CD4-positive, alpha-beta T cell treated with Interleukin-4 for 4 hours (primary cell): ENCODE measurements around the gene MBD3L2.
"Not testable (repeated sequence)": the region's sequence is repeated elsewhere in the genome, so short reads cannot be mapped to it uniquely, and the experiment has no call there.

Source experiments
- DNase-seq: peaks from one replicate; pipeline ENCODE4 v3.0.0-alpha.2; 2020

MBD3L2 gene

GRCh38 chr19:7049021-7049420 is at the start of gene MBD3L2:
MBD3L2 (plus strand) TSS chr19:7049321; CDS start chr19:7049374, 53 bp downstream.
- DNase-seq: not testable (repeated sequence)

GRCh38 chr19:6999933-7000332 is 49.2 kb upstream of the MBD3L2 start:
- DNase-seq: no peak

- DNase-seq: no peak
Measured at GRCh38 chr19:7000333-7000732, 48.8 kb upstream of the MBD3L2 start.

- no peak for DNase-seq
Measured at GRCh38 chr19:7000816-7001215, 48.3 kb upstream of the MBD3L2 start.

- no peak for DNase-seq
Measured at GRCh38 chr19:7004313-7004931, 44.7 kb upstream of the MBD3L2 start.

- DNase-seq: no peak
Measured at GRCh38 chr19:7006135-7006704, 42.9 kb upstream of the MBD3L2 start.

GRCh38 chr19:7007859-7008258 is 41.3 kb upstream of the MBD3L2 start:
- no peak for DNase-seq

- no peak for DNase-seq
Measured at GRCh38 chr19:7010722-7011593, 38.2 kb upstream of the MBD3L2 start.

- peak; percentile 35 for DNase-seq
Measured at GRCh38 chr19:7013678-7014077, 35.4 kb upstream of the MBD3L2 start.

GRCh38 chr19:7018828-7019227 is 30.3 kb upstream of the MBD3L2 start:
- DNase-seq: no peak

- DNase-seq: not testable (repeated sequence)
Measured at GRCh38 chr19:7021331-7021730, 27.8 kb upstream of the MBD3L2 start, which contains the start of gene MBD3L2B. MBD3L2B (minus strand) TSS chr19:7021431; CDS start chr19:7021397, 34 bp downstream.

GRCh38 chr19:7028790-7029189 is 20.3 kb upstream of the MBD3L2 start:
- DNase-seq: not testable (repeated sequence)

- not testable (repeated sequence) for DNase-seq
Measured at GRCh38 chr19:7030278-7030677, 18.8 kb upstream of the MBD3L2 start, which contains the start of gene MBD3L5. MBD3L5 (plus strand) TSS chr19:7030578; CDS start chr19:7030612, 34 bp downstream.

GRCh38 chr19:7040079-7040478 is 9.0 kb upstream of the MBD3L2 start, which contains the start of gene MBD3L4:
MBD3L4 (minus strand) TSS chr19:7040179; CDS start chr19:7040144, 35 bp downstream.
- not testable (repeated sequence) for DNase-seq

GRCh38 chr19:7041563-7041962 is 7.6 kb upstream of the MBD3L2 start:
- DNase-seq: not testable (repeated sequence)

GRCh38 chr19:7051421-7051820 is 2.3 kb downstream of the MBD3L2 start:
- DNase-seq: not testable (repeated sequence)

GRCh38 chr19:7052896-7053295 is 3.8 kb downstream of the MBD3L2 start:
- not testable (repeated sequence) for DNase-seq

- not testable (repeated sequence) for DNase-seq
Measured at GRCh38 chr19:7054635-7055368, 5.7 kb downstream of the MBD3L2 start.

- not testable (repeated sequence) for DNase-seq
Measured at GRCh38 chr19:7055679-7056078, 6.6 kb downstream of the MBD3L2 start.

- not testable (repeated sequence) for DNase-seq
Measured at GRCh38 chr19:7056371-7056770, 7.2 kb downstream of the MBD3L2 start.

GRCh38 chr19:7058576-7058975 is 9.5 kb downstream of the MBD3L2 start, which contains the start of gene MBD3L3:
MBD3L3 (minus strand) TSS chr19:7058676; CDS start chr19:7058605, 71 bp downstream.
- DNase-seq: not testable (repeated sequence)

- DNase-seq: not testable (repeated sequence)
Measured at GRCh38 chr19:7059977-7060376, 10.9 kb downstream of the MBD3L2 start.
